Measurements from ENCODE around the gene UBL4A.

UBL4A gene

GRCh38 chrX:154473683-154474082 lies 12.7 kb downstream of the UBL4A start:
- H3K79me2 ChIP-seq: no peaks in the 10 kb centered on the region
- TF ChIP-seq CTCF (IDR thresholded peaks at IDR 0.05): no peak
- no peak overlapping the region for H3K4me3 ChIP-seq (ENCODE audit: low read depth, low read length)
- no peak overlapping the region for H3K27ac ChIP-seq
- no peak overlapping the region for H2AFZ ChIP-seq
- no peaks in the 10 kb centered on the region for H3K36me3 ChIP-seq (ENCODE audit: control insufficient read depth, insufficient read depth, low read length)
- H3K4me1 ChIP-seq: no peaks in the 10 kb centered on the region
- no peaks in the 10 kb centered on the region for H3K9me3 ChIP-seq (ENCODE audit: control insufficient read depth, low read length)
- no peak overlapping the region for H3K4me2 ChIP-seq (ENCODE audit: low read length)
- H3K9ac ChIP-seq: no peak overlapping the region
- no peaks in the 10 kb centered on the region for H3K27me3 ChIP-seq (ENCODE audit: control insufficient read depth, insufficient read depth, low read length)

- Histone ChIP-seq H3K79me2 (no peaks in the 10 kb centered on the region), H3K4me3 (ENCODE audit: low read depth, low read length) (no peak overlapping the region), H3K4me2 (ENCODE audit: low read length) (no peak overlapping the region), H3K27ac (no peak overlapping the region), H3K9ac (no peak overlapping the region), H3K9me3 (ENCODE audit: control insufficient read depth, low read length) (no peaks in the 10 kb centered on the region), H2AFZ (no peak overlapping the region), H3K27me3 (ENCODE audit: control insufficient read depth, insufficient read depth, low read length) (no peaks in the 10 kb centered on the region), H3K36me3 (ENCODE audit: control insufficient read depth, insufficient read depth, low read length) (no peaks in the 10 kb centered on the region), H3K4me1 (no peaks in the 10 kb centered on the region)
- no peak for TF ChIP-seq CTCF (IDR thresholded peaks at IDR 0.05)
Observed at GRCh38 chrX:154472685-154473632, 13.5 kb downstream of the UBL4A start.

- H3K4me2 ChIP-seq (ENCODE audit: low read length): no peak overlapping the region
- H3K9me3 ChIP-seq (ENCODE audit: control insufficient read depth, low read length): no peaks in the 10 kb centered on the region
- no peaks in the 10 kb centered on the region for H3K4me1 ChIP-seq
- TF ChIP-seq CTCF (IDR thresholded peaks at IDR 0.05): no peak
- no peak overlapping the region for H3K9ac ChIP-seq
- no peaks in the 10 kb centered on the region for H3K79me2 ChIP-seq
- H3K27ac ChIP-seq: no peak overlapping the region
- H2AFZ ChIP-seq: no peak overlapping the region
- H3K27me3 ChIP-seq (ENCODE audit: control insufficient read depth, insufficient read depth, low read length): no peaks in the 10 kb centered on the region
- no peaks in the 10 kb centered on the region for H3K36me3 ChIP-seq (ENCODE audit: control insufficient read depth, insufficient read depth, low read length)
- H3K4me3 ChIP-seq (ENCODE audit: low read depth, low read length): no peak overlapping the region
Observed at GRCh38 chrX:154471839-154472684, 14.4 kb downstream of the UBL4A start.

- TF ChIP-seq CTCF (IDR thresholded peaks at IDR 0.05): no peak
- no peak overlapping the region for H3K27ac ChIP-seq
- no peaks in the 10 kb centered on the region for H3K9me3 ChIP-seq (ENCODE audit: control insufficient read depth, low read length)
- no peak overlapping the region for H3K4me3 ChIP-seq (ENCODE audit: low read depth, low read length)
- H3K4me1 ChIP-seq: no peaks in the 10 kb centered on the region
- no peak overlapping the region for H3K4me2 ChIP-seq (ENCODE audit: low read length)
- H3K9ac ChIP-seq: no peak overlapping the region
- no peaks in the 10 kb centered on the region for H3K27me3 ChIP-seq (ENCODE audit: control insufficient read depth, insufficient read depth, low read length)
- no peak overlapping the region for H2AFZ ChIP-seq
- H3K79me2 ChIP-seq: no peaks in the 10 kb centered on the region
- no peaks in the 10 kb centered on the region for H3K36me3 ChIP-seq (ENCODE audit: control insufficient read depth, insufficient read depth, low read length)
Observed at GRCh38 chrX:154470914-154471568, 15.4 kb downstream of the UBL4A start.

All from parathyroid adenoma (tissue), 2 donors.